GM19023 (cell line): ENCODE measurements around the gene SHISA5.
"Not testable (repeated sequence)": the region's sequence is repeated elsewhere in the genome, so short reads cannot be mapped to it uniquely, and the experiment has no call there.

Experiments
- ATAC-seq: cut with Tn5 transposase; IDR thresholded peaks from one replicate; pipeline ENCODE4 v1.9.1; 2021; ENCODE audit warnings: mild to moderate bottlenecking, moderate library complexity; ENCODE audit not compliant: unreplicated experiment

The SHISA5 gene

GRCh38 chr3:48478626-48479555 lies 25.1 kb downstream of the SHISA5 start:
- no peak for ATAC-seq

GRCh38 chr3:48477959-48478520 lies 25.9 kb downstream of the SHISA5 start:
- ATAC-seq = no peak

- ATAC-seq = no peak
Observed at GRCh38 chr3:48476426-48477053, 27.4 kb downstream of the SHISA5 start.

GRCh38 chr3:48475188-48475587 lies 28.8 kb downstream of the SHISA5 start:
- no peak for ATAC-seq

- ATAC-seq = no peak
Observed at GRCh38 chr3:48474619-48475018, 29.4 kb downstream of the SHISA5 start.

GRCh38 chr3:48474031-48474430 lies 29.9 kb downstream of the SHISA5 start:
- not testable (repeated sequence) for ATAC-seq

- no peak for ATAC-seq
Observed at GRCh38 chr3:48473617-48473952, 30.4 kb downstream of the SHISA5 start.

- ATAC-seq = peak; percentile 78
Observed at GRCh38 chr3:48472923-48473616, 30.9 kb downstream of the SHISA5 start.

- ATAC-seq = no peak
Observed at GRCh38 chr3:48472673-48472922, 31.4 kb downstream of the SHISA5 start.

GRCh38 chr3:48470286-48470685 lies 33.7 kb downstream of the SHISA5 start:
- no peak for ATAC-seq

- no peak for ATAC-seq
Observed at GRCh38 chr3:48469046-48469915, 34.7 kb downstream of the SHISA5 start.

- ATAC-seq = no peak
Observed at GRCh38 chr3:48468329-48468731, 35.6 kb downstream of the SHISA5 start.

GRCh38 chr3:48467473-48468267 lies 36.3 kb downstream of the SHISA5 start:
- ATAC-seq = no peak

GRCh38 chr3:48467110-48467454 lies 36.9 kb downstream of the SHISA5 start:
- ATAC-seq = no peak

GRCh38 chr3:48466386-48467109 lies 37.4 kb downstream of the SHISA5 start:
- peak; percentile 20 for ATAC-seq

- peak; percentile 85 for ATAC-seq
Observed at GRCh38 chr3:48465531-48466378, 38.2 kb downstream of the SHISA5 start.

GRCh38 chr3:48465237-48465530 lies 38.8 kb downstream of the SHISA5 start:
- no peak for ATAC-seq

GRCh38 chr3:48464713-48465221 lies 39.2 kb downstream of the SHISA5 start:
- no peak for ATAC-seq
